HepG2 (cell line): ENCODE results near the gene RAB35. TPM values are rescaled to one million over a fixed set of nuclear protein-coding genes. Genes with fewer than 3 reads are reported as not detected.
A peak's percentile ranks its signal among the peaks of the same experiment; 100 is the strongest.

ENCODE experiments used
- KLF6 ChIP-seq: IDR thresholded peaks from 2 replicates; pipeline ENCODE4 v1.8.0; 2016; ENCODE audit warnings: missing biosample characterization, missing genetic modification reagents
- MIER3 ChIP-seq: IDR thresholded peaks from 2 replicates; pipeline ENCODE4 v1.6.1; 2016; ENCODE audit warnings: missing compliant biosample characterization, borderline replicate concordance
- ZBTB8A ChIP-seq: sonication (generic); formaldehyde crosslinking; IDR thresholded peaks from 2 replicates; pipeline ENCODE4 v1.4.0; 2020; ENCODE audit warnings: mild to moderate bottlenecking, low read depth, missing genetic modification reagents, borderline replicate concordance
- ZNF329 ChIP-seq: sonication (generic); formaldehyde crosslinking; IDR thresholded peaks from 2 replicates; pipeline ENCODE4 v1.9.0; 2021; ENCODE audit warnings: low read depth, mild to moderate bottlenecking, missing genetic modification reagents
- ZNF570 ChIP-seq: sonication (generic); formaldehyde crosslinking; IDR thresholded peaks from 2 replicates; pipeline ENCODE4 v1.4.0; 2020; ENCODE audit warnings: mild to moderate bottlenecking, missing genetic modification reagents, borderline replicate concordance
- ZNF646 ChIP-seq: sonication (generic); formaldehyde crosslinking; IDR thresholded peaks from 2 replicates; pipeline ENCODE4 v1.9.0; 2021; ENCODE audit warnings: mild to moderate bottlenecking, missing genetic modification reagents
- polyA plus RNA-seq, 8 experiments: library from polyadenylated mRNA; depleted of rRNA in 3 of 8; stranded (reverse) in 7 of 8; unstranded in 1 of 8; fragments of >200 nt; fragmentation: Illumina TruSeq in 4 of 8; extraction: Trizol in 4 of 8; gene quantifications; 2 replicates each; pipeline versions ENCODE4 v1.2.1 to v1.2.3, GENCODE V29; 2011 to 2016; ENCODE audit warnings: low read depth in 4 of 8, missing spikeins in 1 of 8, mixed read lengths in 1 of 8; ENCODE audit not compliant: insufficient read depth in 1 of 8
- total RNA-seq, 5 experiments: library from RNA; depleted of rRNA; stranded (reverse); fragments of >200 nt; fragmentation: Illumina TruSeq; extraction: Trizol; gene quantifications; 2 replicates each; pipeline ENCODE4 v1.2.3, GENCODE V29; 2016; ENCODE audit warnings: low read depth in 1 of 5
- TF ChIP-seq, protein P1 (sequence below): sonication (generic); IDR thresholded peaks from 2 replicates; pipeline ENCODE4 v1.6.1; 2016; ENCODE audit warnings: low read depth, borderline replicate concordance
- TF ChIP-seq, protein P2 (sequence below): sonication (generic); formaldehyde crosslinking; IDR thresholded peaks from 2 replicates; pipeline ENCODE4 v1.5.1; 2020; ENCODE audit warnings: mild to moderate bottlenecking, missing genetic modification reagents, borderline replicate concordance
- TF ChIP-seq, protein P3 (sequence below): sonication (generic); formaldehyde crosslinking; IDR thresholded peaks from 2 replicates; pipeline ENCODE4 v1.4.0; 2020; ENCODE audit warnings: missing genetic modification reagents, borderline replicate concordance
- TF ChIP-seq, protein P4 (sequence below): sonication (generic); formaldehyde crosslinking; IDR thresholded peaks from 2 replicates; pipeline ENCODE4 v1.5.1; 2020; ENCODE audit warnings: mild to moderate bottlenecking, missing genetic modification reagents

RAB35 gene
- total and polyA plus RNA-seq, 2 of the 13 experiments (the other 11 are each of a cell fraction or from before 2014, with no cell fraction given), result 25.2 to 29.1 TPM

DNA sequence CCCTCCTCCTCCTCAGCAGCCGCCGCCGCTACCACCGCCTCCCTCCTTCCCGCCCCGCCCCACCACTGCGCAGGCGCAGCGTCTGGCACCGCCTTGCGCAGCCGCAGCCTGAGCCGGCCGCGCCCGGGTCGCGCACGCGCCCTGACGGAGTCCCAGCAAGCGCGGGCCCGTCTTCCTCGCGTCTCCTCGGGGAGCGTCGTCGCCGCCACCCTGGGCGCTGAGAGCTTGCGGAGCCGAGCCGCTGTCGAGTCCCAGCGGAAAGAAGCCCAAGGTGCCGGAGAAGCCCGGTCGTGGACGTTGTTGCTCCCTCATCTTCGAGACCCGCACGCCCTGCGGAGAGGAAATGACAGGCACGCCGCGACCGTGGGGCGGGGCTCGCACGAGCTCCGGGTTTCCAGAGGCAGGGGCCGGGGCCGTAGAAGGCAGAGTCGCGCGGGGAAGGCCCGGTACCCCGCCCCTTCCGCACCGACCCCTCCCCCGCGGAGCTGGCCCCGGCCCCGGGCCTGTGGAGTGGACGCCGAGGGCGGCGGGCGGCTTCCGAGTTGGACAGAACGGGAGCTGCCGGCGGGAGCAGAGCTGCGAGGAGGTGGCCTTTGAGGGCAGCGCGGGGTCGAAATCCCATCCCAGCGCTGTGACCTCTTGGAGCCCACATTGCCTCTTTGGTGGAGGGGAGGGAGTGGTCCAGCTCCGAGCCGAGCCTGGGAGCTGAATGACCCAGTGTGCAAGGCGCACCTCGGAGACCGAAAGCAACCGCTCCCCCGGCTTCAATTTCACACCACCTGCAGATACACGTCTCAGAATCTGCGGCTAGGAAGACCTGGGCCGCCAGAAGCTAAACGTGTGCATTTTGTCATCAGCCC lies 469 bp upstream of the RAB35 start (continued):
- TF ChIP-seq ZNF646, result no peak
- TF ChIP-seq, protein P1, sequence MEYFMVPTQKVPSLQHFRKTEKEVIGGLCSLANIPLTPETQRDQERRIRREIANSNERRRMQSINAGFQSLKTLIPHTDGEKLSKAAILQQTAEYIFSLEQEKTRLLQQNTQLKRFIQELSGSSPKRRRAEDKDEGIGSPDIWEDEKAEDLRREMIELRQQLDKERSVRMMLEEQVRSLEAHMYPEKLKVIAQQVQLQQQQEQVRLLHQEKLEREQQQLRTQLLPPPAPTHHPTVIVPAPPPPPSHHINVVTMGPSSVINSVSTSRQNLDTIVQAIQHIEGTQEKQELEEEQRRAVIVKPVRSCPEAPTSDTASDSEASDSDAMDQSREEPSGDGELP, result peak; percentile 38; the same call in 1 of the 2 replicates
- TF ChIP-seq ZBTB8A, result peak; percentile 64; the same call in 1 of the 2 replicates
- TF ChIP-seq KLF6, result 0 out of 2 replicates have a peak, but pooled peaks have one; percentile 70
- TF ChIP-seq ZNF570 (CRISPR knock-in tag), result peak; percentile 77; the same call in 1 of the 2 replicates
- TF ChIP-seq, protein P2, sequence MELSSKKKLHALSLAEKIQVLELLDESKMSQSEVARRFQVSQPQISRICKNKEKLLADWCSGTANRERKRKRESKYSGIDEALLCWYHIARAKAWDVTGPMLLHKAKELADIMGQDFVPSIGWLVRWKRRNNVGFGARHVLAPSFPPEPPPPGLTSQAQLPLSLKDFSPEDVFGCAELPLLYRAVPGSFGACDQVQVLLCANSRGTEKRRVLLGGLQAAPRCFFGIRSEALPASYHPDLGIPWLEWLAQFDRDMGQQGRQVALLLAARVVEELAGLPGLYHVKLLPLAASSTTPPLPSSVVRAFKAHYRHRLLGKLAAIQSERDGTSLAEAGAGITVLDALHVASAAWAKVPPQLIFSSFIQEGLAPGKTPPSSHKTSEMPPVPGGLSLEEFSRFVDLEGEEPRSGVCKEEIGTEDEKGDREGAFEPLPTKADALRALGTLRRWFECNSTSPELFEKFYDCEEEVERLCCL (CRISPR knock-in tag), result peak; percentile 73; the same call in 1 of the 2 replicates
- TF ChIP-seq, protein P3, sequence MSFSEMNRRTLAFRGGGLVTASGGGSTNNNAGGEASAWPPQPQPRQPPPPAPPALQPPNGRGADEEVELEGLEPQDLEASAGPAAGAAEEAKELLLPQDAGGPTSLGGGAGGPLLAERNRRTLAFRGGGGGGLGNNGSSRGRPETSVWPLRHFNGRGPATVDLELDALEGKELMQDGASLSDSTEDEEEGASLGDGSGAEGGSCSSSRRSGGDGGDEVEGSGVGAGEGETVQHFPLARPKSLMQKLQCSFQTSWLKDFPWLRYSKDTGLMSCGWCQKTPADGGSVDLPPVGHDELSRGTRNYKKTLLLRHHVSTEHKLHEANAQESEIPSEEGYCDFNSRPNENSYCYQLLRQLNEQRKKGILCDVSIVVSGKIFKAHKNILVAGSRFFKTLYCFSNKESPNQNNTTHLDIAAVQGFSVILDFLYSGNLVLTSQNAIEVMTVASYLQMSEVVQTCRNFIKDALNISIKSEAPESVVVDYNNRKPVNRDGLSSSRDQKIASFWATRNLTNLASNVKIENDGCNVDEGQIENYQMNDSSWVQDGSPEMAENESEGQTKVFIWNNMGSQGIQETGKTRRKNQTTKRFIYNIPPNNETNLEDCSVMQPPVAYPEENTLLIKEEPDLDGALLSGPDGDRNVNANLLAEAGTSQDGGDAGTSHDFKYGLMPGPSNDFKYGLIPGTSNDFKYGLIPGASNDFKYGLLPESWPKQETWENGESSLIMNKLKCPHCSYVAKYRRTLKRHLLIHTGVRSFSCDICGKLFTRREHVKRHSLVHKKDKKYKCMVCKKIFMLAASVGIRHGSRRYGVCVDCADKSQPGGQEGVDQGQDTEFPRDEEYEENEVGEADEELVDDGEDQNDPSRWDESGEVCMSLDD, result peak; percentile 57; the same call in 1 of the 2 replicates
- TF ChIP-seq, protein P4, sequence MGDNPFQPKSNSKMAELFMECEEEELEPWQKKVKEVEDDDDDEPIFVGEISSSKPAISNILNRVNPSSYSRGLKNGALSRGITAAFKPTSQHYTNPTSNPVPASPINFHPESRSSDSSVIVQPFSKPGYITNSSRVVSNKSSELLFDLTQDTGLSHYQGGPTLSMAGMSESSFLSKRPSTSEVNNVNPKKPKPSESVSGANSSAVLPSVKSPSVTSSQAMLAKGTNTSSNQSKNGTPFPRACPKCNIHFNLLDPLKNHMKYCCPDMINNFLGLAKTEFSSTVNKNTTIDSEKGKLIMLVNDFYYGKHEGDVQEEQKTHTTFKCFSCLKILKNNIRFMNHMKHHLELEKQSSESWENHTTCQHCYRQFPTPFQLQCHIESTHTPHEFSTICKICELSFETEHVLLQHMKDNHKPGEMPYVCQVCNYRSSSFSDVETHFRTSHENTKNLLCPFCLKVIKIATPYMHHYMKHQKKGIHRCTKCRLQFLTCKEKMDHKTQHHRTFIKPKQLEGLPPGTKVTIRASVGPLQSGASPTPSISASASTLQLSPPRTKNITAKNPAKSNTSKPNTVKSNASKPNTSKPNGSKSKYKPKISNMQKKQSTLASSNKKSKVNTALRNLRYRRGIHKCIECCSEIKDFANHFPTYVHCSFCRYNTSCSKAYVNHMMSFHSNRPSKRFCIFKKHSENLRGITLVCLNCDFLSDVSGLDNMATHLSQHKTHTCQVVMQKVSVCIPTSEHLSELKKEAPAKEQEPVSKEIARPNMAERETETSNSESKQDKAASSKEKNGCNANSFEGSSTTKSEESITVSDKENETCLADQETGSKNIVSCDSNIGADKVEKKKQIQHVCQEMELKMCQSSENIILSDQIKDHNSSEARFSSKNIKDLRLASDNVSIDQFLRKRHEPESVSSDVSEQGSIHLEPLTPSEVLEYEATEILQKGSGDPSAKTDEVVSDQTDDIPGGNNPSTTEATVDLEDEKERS (CRISPR knock-in tag), result peak; percentile 68; the same call in 1 of the 2 replicates
- peak; percentile 34; the same call in 1 of the 2 replicates for TF ChIP-seq MIER3 (CRISPR knock-in tag)
- peak; percentile 69 for TF ChIP-seq ZNF329
